HepG2 (cell line): ENCODE measurements around the gene ARL4D. TPM values are rescaled to one million over a fixed set of nuclear protein-coding genes. Genes with fewer than 3 reads are reported as not detected.

ENCODE experiments used
- ATAC-seq: fragments of 200-7000 bp; cut with Tn5 transposase; 3 replicates; pipeline ENCODE4 v1.9.1; 2020; ENCODE audit warnings: mild to moderate bottlenecking, moderate library complexity
- BruUV-seq: library from RNA; stranded (reverse); fragments of 400-500 nt; replicated peaks from 2 replicates; lab custom pipeline; 2021; lab: Mats Ljungman, UMichigan
- CTCF ChIA-PET: fragments of 300-600 bp; formaldehyde crosslinking; extraction: SDS; loops from one replicate; lab custom pipeline; 2021; ENCODE audit warnings: low total read pairs, inconsistent platforms, low intra/inter-chr PET ratio; lab: Yijun Ruan, JAX
- POLR2A ChIA-PET: fragments of 350-600 bp; sonication (Branson Sonifier 250); formaldehyde crosslinking; loops from one replicate; lab custom pipeline; 2020; ENCODE audit warnings: antibody characterized with exemption, inconsistent platforms; lab: Yijun Ruan, JAX
- DNase-seq: peaks from one replicate; pipeline ENCODE4 v3.0.0-alpha.2; 2015; ENCODE audit warnings: low spot score
- FAIRE-seq: peaks from 3 replicates; lab custom pipeline; 2011; peaks lifted over from hg19 to GRCh38; lab: Jason Lieb, UNC
- H2AFZ ChIP-seq: one replicate; pipeline ENCODE4 v1.6.1; 2011; ENCODE audit warnings: low read length, inconsistent platforms
- H3K27ac ChIP-seq: fragments of 300-600 bp; 3 replicates; pipeline ENCODE4 v1.8.0; 2011; ENCODE audit warnings: mixed run types, mild to moderate bottlenecking, mixed read lengths, low read length, inconsistent platforms; ENCODE audit not compliant: insufficient read depth; ENCODE audit errors: extremely low read length
- H3K27me3 ChIP-seq, 2 experiments: fragments of 200-600 bp in 1 of 2; 2 replicates in 1 of 2; 3 replicates in 1 of 2; pipeline versions ENCODE4 v1.6.0 to v1.8.0; 2011; ENCODE audit warnings: low read length in 2 of 2, mild to moderate bottlenecking in 2 of 2, moderate library complexity in 2 of 2, inconsistent platforms in 1 of 2; ENCODE audit not compliant: insufficient read depth in 2 of 2, control insufficient read depth in 1 of 2
- H3K36me3 ChIP-seq, 2 experiments: fragments of 200-600 bp in 1 of 2; replicated peaks in 1 of 2; 2 replicates in 1 of 2; 3 replicates in 1 of 2; pipeline versions ENCODE4 v1.5.1 to v1.8.0; 2011; ENCODE audit warnings: low read length in 2 of 2, inconsistent platforms in 1 of 2; ENCODE audit not compliant: insufficient read depth in 2 of 2, control insufficient read depth in 1 of 2
- H3K4me1 ChIP-seq: 2 replicates; pipeline ENCODE4 v1.5.1; 2012; ENCODE audit warnings: low read length, inconsistent platforms; ENCODE audit not compliant: insufficient read depth
- H3K4me2 ChIP-seq: 2 replicates; pipeline ENCODE4 v1.6.0; 2011; ENCODE audit warnings: low read depth, low read length, inconsistent platforms
- H3K4me3 ChIP-seq, 3 experiments: fragments of 200-600 bp in 1 of 3; sonication (generic), shearing (Covaris generic) in 1 of 3; replicated peaks in 1 of 3; 2 replicates each; pipeline ENCODE4 v1.5.1; 2011 to 2016; ENCODE audit warnings: low read length in 3 of 3, inconsistent platforms in 2 of 3, low read depth in 2 of 3, mild to moderate bottlenecking in 2 of 3, control low read depth in 1 of 3, mixed read lengths in 1 of 3; ENCODE audit not compliant: insufficient read depth in 1 of 3
- H3K79me2 ChIP-seq: one replicate; pipeline ENCODE4 v1.6.1; 2011; ENCODE audit warnings: low read length, inconsistent platforms; ENCODE audit not compliant: insufficient read depth
- H3K9ac ChIP-seq: 2 replicates; pipeline ENCODE4 v1.6.0; 2011; ENCODE audit warnings: mild to moderate bottlenecking, low read depth, low read length, inconsistent platforms; ENCODE audit not compliant: insufficient read depth
- H3K9me3 ChIP-seq: 2 replicates; pipeline ENCODE4 v1.5.1; 2012; ENCODE audit warnings: mild to moderate bottlenecking, low read length
- H4K20me1 ChIP-seq: 2 replicates; pipeline ENCODE4 v1.6.0; 2011; ENCODE audit warnings: inconsistent platforms, mild to moderate bottlenecking, low read length, moderate library complexity; ENCODE audit not compliant: insufficient read depth
- ADNP ChIP-seq: sonication (generic); formaldehyde crosslinking; IDR thresholded peaks from 2 replicates; pipeline ENCODE4 v1.4.0; 2020; ENCODE audit warnings: missing genetic modification reagents
- ERF ChIP-seq: IDR thresholded peaks from 2 replicates; pipeline ENCODE4 v1.6.1; 2018; ENCODE audit warnings: missing biosample characterization, missing genetic modification reagents
- GATAD1 ChIP-seq: IDR thresholded peaks from 2 replicates; pipeline ENCODE4 v1.6.1; 2016; ENCODE audit warnings: missing genetic modification reagents, missing compliant biosample characterization
- GATAD2A ChIP-seq: IDR thresholded peaks from 2 replicates; pipeline ENCODE4 v1.6.1; 2016
- KMT2B ChIP-seq: IDR thresholded peaks from 2 replicates; pipeline ENCODE4 v1.6.1; 2016; ENCODE audit warnings: missing genetic modification reagents, missing compliant biosample characterization
- MAZ ChIP-seq, 2 experiments: sonication (generic) in 1 of 2; formaldehyde crosslinking in 1 of 2; IDR thresholded peaks; 2 replicates each; pipeline versions ENCODE4 v1.5.0 to v1.6.1; 2012 to 2020; ENCODE audit warnings: low read depth in 2 of 2, mild to moderate bottlenecking in 2 of 2, borderline replicate concordance in 1 of 2, improper control_type of control experiment in 1 of 2, low read length in 1 of 2, missing genetic modification reagents in 1 of 2, moderate library complexity in 1 of 2
- PHF20 ChIP-seq: sonication (generic); formaldehyde crosslinking; IDR thresholded peaks from 2 replicates; pipeline ENCODE4 v1.5.0; 2020; ENCODE audit warnings: mild to moderate bottlenecking, missing genetic modification reagents
- PITX1 ChIP-seq: sonication (generic); formaldehyde crosslinking; IDR thresholded peaks from 2 replicates; pipeline ENCODE4 v1.5.1; 2020; ENCODE audit warnings: mild to moderate bottlenecking, missing genetic modification reagents
- POLR2A ChIP-seq, 2 experiments: IDR thresholded peaks; 2 replicates each; pipeline ENCODE4 v1.6.1; 2011; ENCODE audit warnings: low read depth in 2 of 2, low read length in 2 of 2, mild to moderate bottlenecking in 1 of 2, moderate library complexity in 1 of 2; ENCODE audit not compliant: insufficient read depth in 1 of 2
- POLR2G ChIP-seq: fragments of 200-400 bp; formaldehyde crosslinking; IDR thresholded peaks from 2 replicates; pipeline ENCODE4 v1.6.1; 2018; ENCODE audit warnings: mild to moderate bottlenecking, low read depth, low read length, moderate library complexity
- PRDM4 ChIP-seq: sonication (generic); formaldehyde crosslinking; IDR thresholded peaks from 2 replicates; pipeline ENCODE4 v1.9.0; 2021; ENCODE audit warnings: missing genetic modification reagents, borderline replicate concordance
- SALL1 ChIP-seq: sonication (generic); formaldehyde crosslinking; IDR thresholded peaks from 2 replicates; pipeline ENCODE4 v1.8.0; 2022; ENCODE audit warnings: mild to moderate bottlenecking, missing genetic modification reagents
- SAP130 ChIP-seq: IDR thresholded peaks from 2 replicates; pipeline ENCODE4 v1.6.1; 2016; ENCODE audit warnings: low read depth
- SMC3 ChIP-seq: IDR thresholded peaks from 2 replicates; pipeline ENCODE4 v1.6.1; 2011; ENCODE audit warnings: low read length, improper control_type of control experiment
- SRSF1 ChIP-seq: fragments of 200-400 bp; formaldehyde crosslinking; optimal IDR thresholded peaks from 2 replicates; pipeline ENCODE3; 2017; ENCODE audit warnings: mild to moderate bottlenecking, low read depth, low read length, moderate library complexity
- TBX3 ChIP-seq: fragments of 450-650 bp; IDR thresholded peaks from 2 replicates; pipeline ENCODE4 v1.6.1; 2017; ENCODE audit warnings: antibody characterized with exemption, mild to moderate bottlenecking, inconsistent platforms, borderline replicate concordance
- YEATS2 ChIP-seq: sonication (generic); formaldehyde crosslinking; IDR thresholded peaks from 2 replicates; pipeline ENCODE4 v1.4.0; 2020; ENCODE audit warnings: missing genetic modification reagents, borderline replicate concordance
- ZBTB1 ChIP-seq: sonication (generic); formaldehyde crosslinking; IDR thresholded peaks from 2 replicates; pipeline ENCODE4 v1.4.0; 2020; ENCODE audit warnings: missing genetic modification reagents, borderline replicate concordance
- ZKSCAN5 ChIP-seq: sonication (generic); formaldehyde crosslinking; IDR thresholded peaks from 2 replicates; pipeline ENCODE4 v1.5.1; 2020; ENCODE audit warnings: mild to moderate bottlenecking, missing genetic modification reagents
- ZNF605 ChIP-seq: sonication (generic); formaldehyde crosslinking; IDR thresholded peaks from 2 replicates; pipeline ENCODE4 v1.8.0; 2022; ENCODE audit warnings: mild to moderate bottlenecking, missing genetic modification reagents
- ZNF740 ChIP-seq: sonication (generic); formaldehyde crosslinking; IDR thresholded peaks from 2 replicates; pipeline ENCODE4 v1.4.0; 2020; ENCODE audit warnings: missing genetic modification reagents
- WGBS: methylation state at CpG from one replicate; pipeline ENCODE4 v1.1.6; 2017; ENCODE audit warnings: low lambda C conversion rate; 5-methylcytosine and 5-hydroxymethylcytosine counted together
- in situ Hi-C: cut with HindIII; loops from 2 replicates; pipeline ENCODE4 v1.10.0; 2017; ENCODE audit warnings: low pct_unique_long_range_greater_than_20kb; ENCODE audit not compliant: extremely low pct_ligation_motif_present
- intact Hi-C: fragments of 100-400 bp; cut with micrococcal nuclease; formaldehyde crosslinking; loops from one replicate; pipeline ENCODE4 v1.10.0; 2022; ENCODE audit not compliant: unreplicated experiment
- polyA plus RNA-seq, 8 experiments: library from polyadenylated mRNA; depleted of rRNA in 3 of 8; stranded (reverse) in 7 of 8; unstranded in 1 of 8; fragments of >200 nt; fragmentation: Illumina TruSeq in 4 of 8; extraction: Trizol in 4 of 8; gene quantifications; 2 replicates each; pipeline versions ENCODE4 v1.2.1 to v1.2.3, GENCODE V29; 2011 to 2016; ENCODE audit warnings: low read depth in 4 of 8, missing spikeins in 1 of 8, mixed read lengths in 1 of 8; ENCODE audit not compliant: insufficient read depth in 1 of 8
- total RNA-seq, 5 experiments: library from RNA; depleted of rRNA; stranded (reverse); fragments of >200 nt; fragmentation: Illumina TruSeq; extraction: Trizol; gene quantifications; 2 replicates each; pipeline ENCODE4 v1.2.3, GENCODE V29; 2016; ENCODE audit warnings: low read depth in 1 of 5
- TF ChIP-seq, protein P1 (sequence below): sonication (generic); formaldehyde crosslinking; IDR thresholded peaks from 2 replicates; pipeline ENCODE4 v1.8.1; 2022; ENCODE audit warnings: mild to moderate bottlenecking, missing genetic modification reagents

Gene ARL4D
- total and polyA plus RNA-seq, 2 of the 13 experiments (the other 11 are each of a cell fraction or from before 2014, with no cell fraction given): 9.0 to 25.9 TPM

DNA sequence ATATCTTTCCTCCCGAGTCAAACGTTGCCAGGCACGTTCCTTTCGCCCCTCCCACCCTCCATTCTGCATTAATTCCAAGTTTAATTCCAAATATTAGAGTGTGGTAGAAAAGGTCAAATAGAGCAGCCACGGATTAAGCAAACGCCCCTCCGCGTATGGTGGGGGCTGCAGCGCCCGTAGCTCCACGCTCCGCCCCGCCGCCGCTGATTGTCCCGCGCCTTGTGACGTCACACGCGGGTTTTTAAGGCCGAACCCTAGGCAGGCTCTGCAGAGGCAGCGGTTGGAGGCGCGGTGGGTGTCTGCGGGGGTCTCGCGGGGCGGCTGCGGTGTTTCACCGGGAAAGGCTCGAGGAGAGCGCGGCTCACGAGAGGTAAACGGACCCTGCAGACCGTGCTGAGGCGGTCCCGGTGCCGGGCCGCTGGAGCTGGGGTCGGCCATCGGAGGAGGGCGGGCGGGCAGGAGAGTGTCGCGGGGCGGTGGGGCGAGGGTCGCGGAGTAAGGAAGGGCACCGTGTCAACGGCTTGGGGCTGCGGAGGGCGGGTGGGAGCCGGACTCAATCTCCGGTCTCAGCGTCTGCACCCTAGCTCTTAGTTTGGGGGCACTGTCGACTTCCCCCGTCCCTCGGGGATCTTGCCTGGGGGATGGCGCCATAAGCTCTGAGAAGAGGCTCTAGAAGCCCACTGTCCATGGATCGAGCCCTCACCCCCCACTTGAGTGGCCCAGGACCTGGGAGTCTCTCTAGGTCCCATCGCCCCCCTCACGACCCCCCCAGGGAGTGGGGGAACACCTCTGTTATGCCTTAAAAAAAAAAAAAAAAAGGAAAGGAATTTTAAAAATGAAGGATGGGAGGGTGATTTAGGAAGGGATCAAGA lies at the start of gene ARL4D (continued):
- peak; percentile 100 for TF ChIP-seq POLR2G
- TF ChIP-seq SALL1: peak; percentile 94
- TF ChIP-seq POLR2A (IDR thresholded peaks at IDR 0.05; ENCODE audit: insufficient read depth in 1 of 2, low read depth in 2 of 2, low read length in 2 of 2): peak; percentile 89 to 100
- TF ChIP-seq ADNP: no peak
- peak; percentile 72; the same call in 1 of the 2 replicates for TF ChIP-seq MAZ (IDR thresholded peaks at IDR 0.05; ENCODE audit: borderline replicate concordance, low read depth, low read length)
- peak; percentile 96 for TF ChIP-seq MAZ (CRISPR knock-in tag; IDR thresholded peaks at IDR 0.05; ENCODE audit: low read depth)
- peak; percentile 97 for TF ChIP-seq SRSF1
- no peak for TF ChIP-seq PHF20 (CRISPR knock-in tag)
- TF ChIP-seq SMC3: no peak
- peak; percentile 82; the same call in 1 of the 2 replicates for TF ChIP-seq YEATS2
- TF ChIP-seq ERF (CRISPR knock-in tag): peak; percentile 82
- TF ChIP-seq GATAD2A (CRISPR knock-in tag): peak; percentile 73

DNA sequence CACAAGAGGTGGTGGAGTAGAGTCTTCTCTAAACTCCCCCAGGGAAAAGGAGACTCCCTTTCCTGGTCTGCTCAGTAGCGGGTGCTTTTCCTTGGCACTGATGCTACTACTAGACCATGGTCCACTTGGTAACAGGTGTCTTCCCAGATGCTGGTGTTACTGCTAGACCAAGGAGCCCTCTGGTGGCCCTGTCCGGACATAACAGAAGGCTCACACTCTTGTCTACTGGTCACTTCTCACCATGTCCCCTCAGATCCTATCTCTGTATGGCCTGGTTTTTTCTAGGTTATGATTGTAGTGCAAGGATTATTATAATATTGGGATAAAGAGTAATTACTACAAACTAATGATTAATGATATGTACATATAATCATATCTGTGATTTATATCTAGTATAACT lies 49.7 kb upstream of the ARL4D start:
- intact Hi-C loops: no loop called here
- 83% methylated on average over 2 of the region's 2 CpGs for WGBS
- no peaks in the 10 kb centered on the region for H3K4me1 ChIP-seq
- CTCF ChIA-PET: no interaction called here
- FAIRE-seq (no peak), DNase-seq (no peak), ATAC-seq (no peak)
- POLR2A ChIA-PET: no interaction called here
- BruUV-seq: no TSS peak
- H3K9ac ChIP-seq: no peak overlapping the region
- H2AFZ ChIP-seq: no peak overlapping the region
- H3K27ac ChIP-seq: no peak overlapping the region
- in situ Hi-C loops: no loop called here
- H4K20me1 ChIP-seq: no peaks in the 10 kb centered on the region
- peaks cover 18% of the 10 kb centered on the region for H3K79me2 ChIP-seq
- no peak overlapping the region for H3K4me2 ChIP-seq
- peaks cover 0 to 4% of the 10 kb centered on the region in 2 experiments; a peak in 1 of 5 replicates for H3K36me3 ChIP-seq
- H3K27me3 ChIP-seq: no peaks in the 10 kb centered on the region
- H3K9me3 ChIP-seq: peaks cover 37% of the 10 kb centered on the region
- no peak overlapping the region for H3K4me3 ChIP-seq
- TF ChIP-seq SAP130 (CRISPR knock-in tag) (no peak), ZBTB1 (no peak), PITX1 (CRISPR knock-in tag) (no peak), ZKSCAN5 (no peak), GATAD1 (CRISPR knock-in tag) (no peak), PHF20 (CRISPR knock-in tag) (no peak), TBX3 (no peak), ZNF740 (CRISPR knock-in tag) (no peak), KMT2B (CRISPR knock-in tag) (no peak), PRDM4 (CRISPR knock-in tag) (no peak), ZNF605 (CRISPR knock-in tag) (no peak)
- TF ChIP-seq, protein P1, sequence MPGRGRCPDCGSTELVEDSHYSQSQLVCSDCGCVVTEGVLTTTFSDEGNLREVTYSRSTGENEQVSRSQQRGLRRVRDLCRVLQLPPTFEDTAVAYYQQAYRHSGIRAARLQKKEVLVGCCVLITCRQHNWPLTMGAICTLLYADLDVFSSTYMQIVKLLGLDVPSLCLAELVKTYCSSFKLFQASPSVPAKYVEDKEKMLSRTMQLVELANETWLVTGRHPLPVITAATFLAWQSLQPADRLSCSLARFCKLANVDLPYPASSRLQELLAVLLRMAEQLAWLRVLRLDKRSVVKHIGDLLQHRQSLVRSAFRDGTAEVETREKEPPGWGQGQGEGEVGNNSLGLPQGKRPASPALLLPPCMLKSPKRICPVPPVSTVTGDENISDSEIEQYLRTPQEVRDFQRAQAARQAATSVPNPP: no peak
